HCT116 (cell line): ENCODE results near the gene TMEM201. TPM values are rescaled to one million over a fixed set of nuclear protein-coding genes. Genes with fewer than 3 reads are reported as not detected.

Experiments used
- ATAC-seq: fragments of 200-7000 bp; cut with Tn5 transposase; 2 replicates; pipeline ENCODE4 v1.9.1; 2020; ENCODE audit warnings: mild to moderate bottlenecking, moderate library complexity
- BruUV-seq: library from RNA; stranded (reverse); fragments of 400-500 nt; replicated peaks from 2 replicates; lab custom pipeline; 2021; lab: Mats Ljungman, UMichigan
- CTCF ChIA-PET: fragments of 300-600 bp; sonication (Branson Sonifier 250); formaldehyde crosslinking; loops from one replicate; lab custom pipeline; 2021; ENCODE audit warnings: antibody characterized with exemption; lab: Charles Lee
- POLR2A ChIA-PET: fragments of 300-600, 350-600 bp; sonication (Branson Sonifier 250); formaldehyde crosslinking; loops from one replicate; lab custom pipeline; 2021; ENCODE audit warnings: antibody characterized with exemption; lab: Charles Lee
- RAD21 ChIA-PET, 2 experiments: fragments of 300-600 bp; sonication (Branson Sonifier 250); formaldehyde crosslinking; loops; one replicate each; lab custom pipeline; 2023; ENCODE audit warnings: low total read pairs in 2 of 2; ENCODE audit not compliant: uncharacterized antibody in 2 of 2, unreplicated experiment in 2 of 2, low non-redundant PET in 1 of 2; lab: Charles Lee
- DNase-seq: peaks from one replicate; pipeline ENCODE4 v3.0.0-alpha.2; 2010; ENCODE audit warnings: low read depth, low spot score
- H2AFZ ChIP-seq: fragments of 200-600 bp; shearing (Covaris generic), sonication (generic); 2 replicates; pipeline ENCODE4 v1.6.1; 2017; ENCODE audit warnings: low read depth, mixed run types, mixed read lengths, antibody characterized with exemption, low read length; ENCODE audit not compliant: poor library complexity, severe bottlenecking
- H3K27ac ChIP-seq: 2 replicates; pipeline ENCODE4 v1.5.1; 2012; ENCODE audit warnings: low read depth, low read length
- H3K27me3 ChIP-seq: fragments of 200-600 bp; sonication (generic); 2 replicates; pipeline ENCODE4 v1.6.1; 2016; ENCODE audit warnings: mixed run types, low read length, mixed read lengths; ENCODE audit not compliant: insufficient read depth
- H3K36me3 ChIP-seq, 2 experiments: fragments of 200-500 bp in 1 of 2; fragments of 200-600 bp in 1 of 2; sonication (Bioruptor generic) in 1 of 2; sonication (generic) in 1 of 2; 2 replicates each; pipeline versions ENCODE4 v1.5.1 to v1.6.1; 2014 to 2016; ENCODE audit warnings: low read length in 2 of 2, inconsistent platforms in 1 of 2, mixed read lengths in 1 of 2, mixed run types in 1 of 2; ENCODE audit not compliant: insufficient read depth in 2 of 2, control insufficient read depth in 1 of 2
- H3K4me1 ChIP-seq, 2 experiments: fragments of 200-600 bp in 1 of 2; sonication (generic) in 1 of 2; 2 replicates each; pipeline versions ENCODE4 v1.5.1 to v1.6.1; 2012 to 2017; ENCODE audit warnings: low read length in 2 of 2, inconsistent platforms in 1 of 2, mild to moderate bottlenecking in 1 of 2, mixed read lengths in 1 of 2, mixed run types in 1 of 2, moderate library complexity in 1 of 2; ENCODE audit not compliant: insufficient read depth in 2 of 2, control insufficient read depth in 1 of 2
- H3K4me2 ChIP-seq: fragments of 200-600 bp; sonication (generic); 2 replicates; pipeline ENCODE4 v1.6.1; 2017; ENCODE audit warnings: mixed run types, low read length, mixed read lengths
- H3K4me3 ChIP-seq, 2 experiments: fragments of 200-600 bp in 1 of 2; sonication (generic) in 1 of 2; replicated peaks in 1 of 2; 2 replicates each; pipeline ENCODE4 v1.5.1; 2011 to 2016; ENCODE audit warnings: low read length in 2 of 2, control low read depth in 1 of 2, low read depth in 1 of 2, mild to moderate bottlenecking in 1 of 2, mixed read lengths in 1 of 2, mixed run types in 1 of 2
- H3K79me2 ChIP-seq: fragments of 200-600 bp; sonication (generic); 2 replicates; pipeline ENCODE4 v1.6.1; 2017; ENCODE audit warnings: mild to moderate bottlenecking, mixed run types, low read length, moderate library complexity, mixed read lengths; ENCODE audit not compliant: insufficient read depth
- H3K9ac ChIP-seq: fragments of 200-600 bp; sonication (generic); 2 replicates; pipeline ENCODE4 v1.6.1; 2016; ENCODE audit warnings: low read length, mixed read lengths
- H3K9me2 ChIP-seq: fragments of 200-600 bp; sonication (generic), shearing (Covaris generic); 2 replicates; pipeline ENCODE4 v1.6.1; 2017; ENCODE audit warnings: mixed run types, mild to moderate bottlenecking, moderate library complexity; ENCODE audit not compliant: insufficient read depth
- H3K9me3 ChIP-seq, 2 experiments: fragments of 200-500 bp in 1 of 2; fragments of 200-600 bp in 1 of 2; sonication (Bioruptor generic) in 1 of 2; sonication (generic) in 1 of 2; 2 replicates each; pipeline ENCODE4 v1.6.1; 2014 to 2017; ENCODE audit warnings: low read length in 2 of 2, mixed read lengths in 2 of 2, inconsistent platforms in 1 of 2, low read depth in 1 of 2, mild to moderate bottlenecking in 1 of 2, mixed run types in 1 of 2, moderate library complexity in 1 of 2; ENCODE audit not compliant: control insufficient read depth in 1 of 2, insufficient read depth in 1 of 2
- H4K20me1 ChIP-seq: fragments of 200-600 bp; sonication (generic), shearing (Covaris generic); 2 replicates; pipeline ENCODE4 v1.6.1; 2017; ENCODE audit warnings: mixed run types, mild to moderate bottlenecking, moderate library complexity; ENCODE audit not compliant: insufficient read depth
- CEBPB ChIP-seq: IDR thresholded peaks from 2 replicates; pipeline ENCODE4 v1.6.1; 2012; ENCODE audit warnings: low read depth
- EZH2 ChIP-seq: fragments of 200-600 bp; sonication (generic); IDR thresholded peaks from 2 replicates; pipeline ENCODE4 v1.6.1; 2017; ENCODE audit warnings: antibody characterized with exemption, mixed run types
- POLR2AphosphoS5 ChIP-seq: IDR thresholded peaks from 2 replicates; pipeline ENCODE4 v1.6.1; 2011; ENCODE audit warnings: mild to moderate bottlenecking, low read depth, low read length, moderate library complexity
- RAD21 ChIP-seq: IDR thresholded peaks from 2 replicates; pipeline ENCODE4 v1.6.1; 2012; ENCODE audit warnings: low read depth, mild to moderate bottlenecking
- REST ChIP-seq: IDR thresholded peaks from 2 replicates; pipeline ENCODE4 v1.6.1; 2012; ENCODE audit warnings: low read depth
- intact Hi-C: fragments of 100-400 bp; cut with micrococcal nuclease; formaldehyde crosslinking; loops from 2 replicates; pipeline ENCODE4 v1.10.0; 2022
- total RNA-seq: library from RNA; stranded (reverse); gene quantifications from one replicate; pipeline ENCODE4 v1.2.1, GENCODE V29; 2021; ENCODE audit not compliant: unreplicated experiment

The TMEM201 gene
- total RNA-seq, 1 experiment from 2014 or later, result 27.6 TPM

GRCh38 chr1:9651565-9652378 lies 63.1 kb downstream of the TMEM201 start, which contains the start of gene PIK3CD:
TSS of gene PIK3CD (plus strand) at chr1:9651731. CDS start at chr1:9710456, 58,725 bp downstream.
- no peaks in the 10 kb centered on the region for H3K79me2 ChIP-seq
- H3K4me2 ChIP-seq, result peak within 1 kb of the TSS; percentile 85
- H4K20me1 ChIP-seq, result no peaks in the 10 kb centered on the region
- H2AFZ ChIP-seq, result peak within 1 kb of the TSS; percentile 73
- peak; percentile 50; the same call in 1 of the 2 replicates for TF ChIP-seq POLR2AphosphoS5
- TF ChIP-seq EZH2, result no peak
- TF ChIP-seq RAD21, result no peak
- no peak for DNase-seq
- no peaks in the 10 kb centered on the region for H3K9me3 ChIP-seq
- intact Hi-C loops, result no loop called here
- CTCF ChIA-PET, result no interaction called here
- H3K27ac ChIP-seq, result peak within 1 kb of the TSS; percentile 19; the same call in 1 of the 2 replicates
- H3K36me3 ChIP-seq, result no peaks in the 10 kb centered on the region
- no TSS peak for BruUV-seq
- POLR2A ChIA-PET, result no interaction called here
- H3K4me3 ChIP-seq, result peak within 1 kb of the TSS; percentile 35 to 61
- ATAC-seq, result peak; percentile 89
- H3K27me3 ChIP-seq, result no peaks in the 10 kb centered on the region
- RAD21 ChIA-PET, result interaction anchor here in 1 of 2 experiments (0.7 kb wide), 1 partner anchor 13 kb away, joined by 3 read pairs; no protein-coding TSS in a partner anchor
- peak within 1 kb of the TSS; percentile 46 for H3K9ac ChIP-seq
- peaks cover 7 to 17% of the 10 kb centered on the region in 2 experiments; a peak in 3 of 4 replicates for H3K4me1 ChIP-seq
- no peaks in the 10 kb centered on the region for H3K9me2 ChIP-seq

GRCh38 chr1:9652379-9653209 lies 63.9 kb downstream of the TMEM201 start:
- H3K4me2 ChIP-seq, result peak overlapping the region; percentile 85
- H3K36me3 ChIP-seq, result no peaks in the 10 kb centered on the region
- TF ChIP-seq CEBPB (no peak), REST (no peak)
- no peak overlapping the region for H2AFZ ChIP-seq
- ATAC-seq (no peak), DNase-seq (no peak)
- peaks cover 5 to 15% of the 10 kb centered on the region in 2 experiments; a peak in 3 of 4 replicates for H3K4me1 ChIP-seq
- BruUV-seq, result no TSS peak
- no peak overlapping the region for H3K9ac ChIP-seq
- no peaks in the 10 kb centered on the region for H3K27me3 ChIP-seq
- no peak overlapping the region for H3K27ac ChIP-seq
- POLR2A ChIA-PET, result interaction anchor here (0.7 kb wide), 1 partner anchor 29 kb away, joined by 4 read pairs; no protein-coding TSS in a partner anchor
- H3K9me2 ChIP-seq, result no peaks in the 10 kb centered on the region
- H3K9me3 ChIP-seq, result no peaks in the 10 kb centered on the region
- no peaks in the 10 kb centered on the region for H4K20me1 ChIP-seq
- CTCF ChIA-PET, result no interaction called here
- intact Hi-C loops, result no loop called here
- peak overlapping the region in 1 of 2 experiments; percentile 61; a peak in 1 of 4 replicates for H3K4me3 ChIP-seq
- no peaks in the 10 kb centered on the region for H3K79me2 ChIP-seq
- RAD21 ChIA-PET, result no interaction called here
